GM12873 (cell line): Measurements from ENCODE around the gene PI16.

Experiments
- TF ChIP-seq, protein P1 (sequence below): IDR thresholded peaks from 2 replicates; pipeline ENCODE4 v1.5.1; 2012; ENCODE audit warnings: low read depth, mild to moderate bottlenecking, moderate library complexity, low read length, control low read depth; ENCODE audit not compliant: insufficient read depth; ENCODE audit errors: missing control alignments

PI16 gene

DNA sequence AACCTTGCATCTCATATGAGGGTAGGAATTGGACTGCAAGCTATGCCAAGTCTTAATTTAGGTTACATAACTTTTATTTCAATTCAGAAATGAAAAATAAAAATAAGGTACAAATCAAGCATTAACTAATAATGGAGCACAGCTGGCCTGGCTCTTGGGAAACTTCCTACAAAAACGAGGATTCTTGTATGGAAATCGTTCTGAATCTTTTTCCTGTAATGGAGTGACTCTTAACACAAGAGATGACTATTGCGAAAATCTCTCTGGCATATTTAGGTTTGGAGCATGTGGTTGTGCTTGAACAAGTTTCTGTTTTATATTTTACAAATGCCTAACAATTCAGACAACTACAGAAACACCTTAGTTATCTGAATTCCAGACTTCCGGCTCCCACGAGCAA is 34.0 kb upstream of the PI16 start:
- TF ChIP-seq, protein P1, sequence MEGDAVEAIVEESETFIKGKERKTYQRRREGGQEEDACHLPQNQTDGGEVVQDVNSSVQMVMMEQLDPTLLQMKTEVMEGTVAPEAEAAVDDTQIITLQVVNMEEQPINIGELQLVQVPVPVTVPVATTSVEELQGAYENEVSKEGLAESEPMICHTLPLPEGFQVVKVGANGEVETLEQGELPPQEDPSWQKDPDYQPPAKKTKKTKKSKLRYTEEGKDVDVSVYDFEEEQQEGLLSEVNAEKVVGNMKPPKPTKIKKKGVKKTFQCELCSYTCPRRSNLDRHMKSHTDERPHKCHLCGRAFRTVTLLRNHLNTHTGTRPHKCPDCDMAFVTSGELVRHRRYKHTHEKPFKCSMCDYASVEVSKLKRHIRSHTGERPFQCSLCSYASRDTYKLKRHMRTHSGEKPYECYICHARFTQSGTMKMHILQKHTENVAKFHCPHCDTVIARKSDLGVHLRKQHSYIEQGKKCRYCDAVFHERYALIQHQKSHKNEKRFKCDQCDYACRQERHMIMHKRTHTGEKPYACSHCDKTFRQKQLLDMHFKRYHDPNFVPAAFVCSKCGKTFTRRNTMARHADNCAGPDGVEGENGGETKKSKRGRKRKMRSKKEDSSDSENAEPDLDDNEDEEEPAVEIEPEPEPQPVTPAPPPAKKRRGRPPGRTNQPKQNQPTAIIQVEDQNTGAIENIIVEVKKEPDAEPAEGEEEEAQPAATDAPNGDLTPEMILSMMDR, result no peak

DNA sequence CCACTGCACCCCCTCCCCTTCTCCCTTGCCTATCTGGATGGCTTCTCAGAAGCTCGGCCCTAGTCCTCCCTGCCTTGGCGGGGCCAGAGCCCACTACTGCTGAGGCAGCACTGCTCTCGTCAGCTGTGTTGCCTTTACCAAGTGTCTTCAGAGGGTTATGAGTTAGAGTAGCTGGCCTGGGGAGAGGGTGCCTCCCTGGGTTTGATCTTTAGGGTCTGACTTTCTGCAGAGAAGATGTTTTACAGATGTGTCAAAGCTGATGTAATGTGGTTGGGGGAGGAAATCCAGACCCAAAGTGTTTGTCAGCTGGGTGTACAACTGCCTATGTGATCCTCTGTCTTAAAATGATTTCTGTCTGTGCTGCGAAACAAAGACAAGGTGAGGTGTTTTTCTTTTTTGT is 30.4 kb upstream of the PI16 start:
- TF ChIP-seq, protein P1, result no peak

GRCh38 chr6:36924778-36925374 is 29.7 kb upstream of the PI16 start:
- TF ChIP-seq, protein P1, result no peak

DNA sequence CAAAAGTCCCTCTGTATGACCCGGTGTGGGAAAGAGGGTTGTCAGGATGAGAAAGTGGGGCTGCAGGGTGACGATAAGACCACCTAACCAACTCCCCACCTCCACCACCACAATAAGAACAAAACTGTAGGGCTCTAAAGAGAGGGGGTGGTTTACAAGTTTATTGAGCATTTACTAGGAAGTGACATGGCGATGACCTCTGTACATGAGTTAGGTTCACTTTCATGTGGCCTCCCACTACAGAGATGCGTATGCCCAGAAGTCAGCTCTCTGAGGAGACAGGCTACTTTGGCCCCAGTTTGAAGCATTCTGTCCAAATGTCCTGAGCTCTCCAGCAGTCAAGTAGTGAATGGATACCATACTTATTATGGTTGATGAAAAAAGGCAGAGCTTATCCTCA is 28.7 kb upstream of the PI16 start:
- TF ChIP-seq, protein P1, result no peak

DNA sequence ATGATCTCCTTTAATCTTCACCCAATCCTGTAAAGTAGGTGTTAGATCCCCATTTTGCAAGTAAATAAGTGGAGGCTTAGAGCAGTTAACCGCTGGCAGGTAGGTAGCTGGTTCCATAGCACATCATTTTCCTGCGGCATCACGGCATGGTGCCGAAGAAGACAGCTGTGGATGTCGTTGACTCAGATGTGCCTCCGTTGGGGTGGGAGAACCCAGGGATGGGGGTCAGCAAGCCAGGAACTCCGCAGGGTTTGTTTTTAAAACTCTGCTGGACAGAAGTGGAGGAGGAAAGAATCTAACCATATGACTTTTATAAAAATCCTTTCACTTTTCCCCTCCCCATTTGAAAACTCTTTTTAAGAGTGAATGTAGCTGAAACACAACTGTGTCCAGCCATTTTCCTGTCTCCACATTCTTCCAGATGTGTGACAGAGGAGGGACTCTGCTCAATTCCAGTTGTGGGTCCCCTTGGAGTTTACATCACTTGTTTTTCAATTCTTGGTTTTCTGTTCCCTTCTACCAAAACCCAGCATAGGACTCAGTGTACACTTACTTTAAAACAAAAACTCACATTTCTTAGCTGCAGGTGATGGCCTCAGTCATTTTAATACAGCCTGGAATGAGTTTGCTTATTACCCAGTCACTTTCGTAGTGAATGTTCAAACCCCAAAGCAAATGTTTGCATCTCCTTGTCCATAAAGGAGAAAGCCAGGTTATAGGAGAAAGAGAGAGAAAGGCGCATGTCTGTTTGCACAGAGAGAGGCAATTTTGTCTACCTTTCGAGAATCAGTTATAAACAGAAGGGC is 27.6 kb upstream of the PI16 start:
- TF ChIP-seq, protein P1, result no peak

GRCh38 chr6:36927691-36928546 is 26.6 kb upstream of the PI16 start:
- TF ChIP-seq, protein P1, result no peak

DNA sequence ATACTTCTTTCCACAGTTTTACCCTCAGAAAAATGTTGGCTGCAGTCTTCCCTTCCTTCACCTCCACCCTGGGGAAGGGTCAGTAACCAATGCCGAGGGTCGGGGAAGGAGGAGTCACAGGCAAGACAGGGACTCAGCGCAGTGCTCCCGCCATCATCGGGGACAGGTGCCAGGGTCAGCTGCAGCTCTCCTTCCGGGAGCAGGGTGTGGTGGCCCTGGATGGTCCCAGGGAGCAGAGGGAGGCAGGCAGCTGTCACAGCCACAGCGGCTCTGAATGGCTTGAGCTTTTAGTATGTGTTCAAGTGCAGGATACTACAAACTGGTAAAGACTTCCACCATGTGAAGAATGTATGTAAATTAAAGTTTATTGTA is 26.0 kb upstream of the PI16 start:
- TF ChIP-seq, protein P1, result no peak
